Parietal lobe (tissue), 2 donors: ENCODE results near the gene TNFAIP8. TPM values are rescaled to one million over a fixed set of nuclear protein-coding genes. Genes with fewer than 3 reads are reported as not detected.

Experiments
- small RNA-seq: library from RNA; depleted of rRNA; stranded (forward); fragments of <200 nt; gene quantifications from one replicate; pipeline ENCODE3, GENCODE V24; 2014; ENCODE audit warnings: low replicate concordance
- total RNA-seq: library from RNA; depleted of rRNA; stranded (reverse); fragments of >200 nt; gene quantifications from one replicate; pipeline ENCODE4 v1.2.3, GENCODE V29; 2014

The TNFAIP8 gene
- 3.1 TPM for total RNA-seq

GRCh38 chr5:119355685-119356611, at the start of gene TNFAIP8:
TNFAIP8 (plus strand) TSS chr5:119356019; CDS start chr5:119356091, 72 bp downstream.

Small RNA genes lying within 50 kb of the gene (small RNA-seq; reads per million reads assigned to genes)
- gene RN7SL174P (not detected), gene RNA5SP190 (not detected)

Other genes starting within 250 kb of the TNFAIP8 start
- 190 TPM for gene HSD17B4, start 96.5 kb downstream of the TNFAIP8 start, total RNA-seq